GM18867 (cell line): ENCODE results near the gene TMEM185B.
A peak's percentile ranks its signal among the peaks of the same experiment; 100 is the strongest.
"Not testable (repeated sequence)": the region's sequence is repeated elsewhere in the genome, so short reads cannot be mapped to it uniquely, and the experiment has no call there.

Experiments
- ATAC-seq: cut with Tn5 transposase; IDR thresholded peaks from one replicate; pipeline ENCODE4 v1.9.1; 2021; ENCODE audit warnings: mild to moderate bottlenecking, moderate library complexity; ENCODE audit not compliant: unreplicated experiment

The TMEM185B gene

DNA sequence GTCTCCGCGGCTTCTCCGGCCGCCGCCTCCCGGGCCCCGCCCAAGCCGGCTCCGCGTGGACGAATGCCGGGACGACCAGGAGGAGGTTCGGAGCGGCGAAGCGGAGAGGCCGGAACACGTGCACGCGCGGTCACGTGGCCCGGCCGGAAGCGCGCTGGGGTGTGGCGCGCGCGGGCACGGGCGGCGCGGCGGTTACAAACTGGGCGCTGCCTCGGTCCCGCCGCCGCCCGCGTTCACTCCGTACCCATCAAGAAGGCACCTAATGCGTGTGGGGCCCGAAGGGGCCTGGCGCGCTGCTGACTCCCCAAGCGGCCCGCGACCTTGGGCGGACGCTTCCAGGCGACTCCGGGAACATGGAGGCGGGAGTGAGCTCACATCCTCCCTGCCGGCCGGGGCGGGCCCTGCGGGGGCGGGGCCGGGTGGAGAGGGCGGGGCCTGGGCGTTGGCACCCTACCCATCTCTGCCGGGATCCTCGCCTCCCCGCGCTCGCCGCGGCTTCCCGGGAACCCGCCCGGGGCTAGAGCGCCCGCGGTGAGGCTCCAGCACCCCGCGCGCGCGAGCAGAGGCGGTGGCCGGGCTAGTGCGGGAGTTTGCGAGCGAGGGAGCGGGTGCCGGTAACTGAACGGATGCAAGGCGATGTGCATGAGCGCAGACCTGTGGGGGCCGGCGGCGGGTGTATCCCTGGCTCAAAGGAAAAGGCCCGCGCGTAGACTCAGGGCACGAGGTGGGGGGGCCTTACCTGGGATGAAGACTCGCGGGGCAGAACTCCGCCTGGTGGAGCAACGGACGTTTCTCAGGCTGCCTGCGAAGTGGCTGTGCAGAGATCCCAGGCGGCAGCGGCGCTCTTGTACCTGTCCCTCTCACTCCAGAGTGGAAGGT is at the start of gene TMEM185B:
Gene TMEM185B (minus strand): TSS at position 367 of the 879 bp plus-strand sequence. CDS start 424 bp downstream, outside the sequence.
- peak; percentile 91 for ATAC-seq

GRCh38 chr2:120271711-120272379 is 48.6 kb upstream of the TMEM185B start:
- ATAC-seq = no peak

DNA sequence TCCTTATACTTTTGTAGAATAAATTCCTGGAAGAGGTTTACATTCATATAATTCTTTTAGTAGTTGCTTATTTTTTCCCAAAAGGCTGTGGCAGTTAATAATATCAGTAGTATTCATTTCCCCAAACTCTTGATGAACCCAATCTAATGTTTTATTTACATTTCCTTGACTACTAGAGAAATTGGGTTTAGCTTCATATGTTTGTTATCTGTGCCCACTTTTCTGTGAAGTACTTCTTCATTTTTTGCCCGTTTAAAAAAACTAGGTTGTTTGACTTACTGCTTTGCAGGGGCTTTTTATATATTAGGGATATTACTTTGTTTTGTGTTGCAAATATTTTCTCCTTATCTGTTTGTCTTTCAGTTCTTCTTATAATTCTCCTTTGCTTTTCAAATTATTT is 46.6 kb upstream of the TMEM185B start:
- ATAC-seq = no peak

GRCh38 chr2:120269076-120269744 is 46.0 kb upstream of the TMEM185B start:
- ATAC-seq = no peak

- no peak for ATAC-seq
Observed at GRCh38 chr2:120267348-120267747, 44.1 kb upstream of the TMEM185B start.

- ATAC-seq = no peak
Observed at GRCh38 chr2:120265006-120265405, 41.8 kb upstream of the TMEM185B start.

- ATAC-seq = no peak
Observed at GRCh38 chr2:120262761-120263428, 39.7 kb upstream of the TMEM185B start.

GRCh38 chr2:120262150-120262549 is 39.0 kb upstream of the TMEM185B start:
- ATAC-seq = no peak

GRCh38 chr2:120261387-120262006 is 38.3 kb upstream of the TMEM185B start:
- ATAC-seq = peak; percentile 77

- ATAC-seq = no peak
Observed at GRCh38 chr2:120260736-120261135, 37.5 kb upstream of the TMEM185B start.

- ATAC-seq = not testable (repeated sequence)
Observed at GRCh38 chr2:120259939-120260338, 36.7 kb upstream of the TMEM185B start.

- ATAC-seq = no peak
Observed at GRCh38 chr2:120258196-120258595, 35.0 kb upstream of the TMEM185B start.

DNA sequence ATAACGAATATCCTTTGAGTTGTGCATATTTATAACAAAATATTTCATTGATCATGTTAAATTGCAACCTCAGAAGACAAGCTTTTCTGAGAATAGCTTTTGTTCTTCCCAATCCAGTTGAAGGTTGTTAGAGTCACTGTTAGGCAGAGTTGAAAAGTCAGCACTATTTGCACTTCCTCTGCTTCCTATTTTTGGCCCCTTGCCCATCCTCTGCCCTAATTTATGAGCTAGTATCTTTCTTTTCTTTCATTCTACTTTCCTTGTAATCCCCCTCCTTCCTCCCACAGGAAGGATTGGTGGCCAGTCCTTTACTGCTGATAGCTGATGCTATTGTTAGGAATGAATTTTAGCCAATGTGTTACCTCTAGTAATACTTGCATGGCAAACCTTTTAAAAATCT is 34.3 kb upstream of the TMEM185B start:
- no peak for ATAC-seq

DNA sequence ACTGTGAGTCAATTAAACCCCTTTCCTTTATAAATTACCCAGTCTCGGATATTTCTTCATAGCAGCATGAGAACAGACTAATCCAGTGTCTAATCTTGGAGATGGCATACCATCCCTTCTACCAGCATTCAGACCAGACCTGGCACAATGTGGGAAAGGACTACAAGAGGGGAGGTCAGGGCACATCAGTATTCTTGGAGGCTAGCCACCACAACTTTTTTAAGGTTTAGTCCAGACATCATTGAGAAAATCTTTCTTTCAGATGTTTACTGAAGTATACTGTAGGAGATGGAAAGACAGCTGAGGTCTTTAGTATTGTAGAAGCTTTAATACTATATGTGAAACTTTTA is 33.4 kb upstream of the TMEM185B start:
- ATAC-seq = no peak

GRCh38 chr2:120255986-120256650 is 32.9 kb upstream of the TMEM185B start:
- ATAC-seq = no peak

- no peak for ATAC-seq
Observed at GRCh38 chr2:120255071-120255470, 31.9 kb upstream of the TMEM185B start.

DNA sequence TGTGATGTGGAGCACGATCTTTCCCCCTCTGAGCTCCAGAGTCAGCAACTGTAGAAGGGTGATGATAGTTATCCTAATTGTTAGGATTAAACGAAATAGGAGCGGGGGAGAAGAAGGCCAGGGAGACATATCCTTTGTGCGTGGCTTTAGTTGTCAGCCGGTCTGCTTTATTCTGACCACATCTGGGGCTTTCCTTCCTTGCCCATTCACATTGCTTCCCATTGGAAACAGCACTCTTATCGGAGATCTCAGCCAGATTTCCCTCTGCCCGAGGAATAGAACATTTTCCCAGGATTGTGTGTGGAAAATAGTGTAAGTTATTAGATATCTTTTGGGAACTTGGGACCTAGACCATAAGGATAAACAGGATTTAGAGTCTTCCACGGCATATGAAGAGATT is 31.0 kb upstream of the TMEM185B start:
- ATAC-seq = no peak

DNA sequence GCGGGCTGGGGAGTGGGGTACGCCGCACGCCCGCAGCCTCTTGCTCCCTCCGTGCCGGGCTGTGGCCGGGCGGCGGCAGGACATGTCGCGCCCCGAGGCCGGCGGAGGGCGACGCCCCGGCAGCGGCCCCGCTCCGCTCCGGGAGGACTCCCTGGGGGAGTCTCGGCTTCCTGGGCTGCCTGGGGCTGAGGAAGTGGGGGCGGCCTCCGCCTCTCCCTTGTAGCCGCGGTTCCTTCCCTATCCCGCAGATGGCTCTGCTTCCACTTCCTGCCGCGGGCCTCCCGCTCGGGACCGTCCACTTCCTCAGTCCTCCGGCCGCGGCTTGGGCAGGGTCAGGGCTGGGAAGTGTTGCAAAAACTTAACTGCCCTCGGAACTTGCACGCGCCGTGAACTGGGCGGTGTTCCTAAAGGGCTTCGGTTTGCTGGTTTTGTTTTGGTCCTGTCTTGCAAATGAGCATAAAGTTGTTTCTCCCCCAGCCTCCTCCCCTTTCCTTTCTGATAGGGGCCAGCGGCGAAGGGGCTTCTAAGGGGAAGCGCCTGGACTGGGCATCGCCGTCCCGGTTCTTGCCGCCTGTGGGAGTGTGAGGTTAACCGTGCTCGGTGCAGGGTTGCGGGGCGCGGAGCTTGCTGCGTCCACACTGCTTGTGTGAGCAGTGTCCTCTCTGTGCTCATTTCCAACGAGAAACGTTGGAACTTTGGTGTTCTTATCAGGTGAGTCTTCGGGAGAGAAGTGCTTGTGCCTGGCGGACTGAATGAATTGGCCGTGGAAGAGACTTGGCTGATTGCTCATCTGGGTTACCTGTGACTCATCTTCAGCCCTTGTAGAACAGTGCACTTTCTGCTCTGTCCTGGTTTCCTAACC is 30.1 kb upstream of the TMEM185B start:
- peak; percentile 32 for ATAC-seq
